ENCODE results near the gene PTPN5. TPM values are rescaled to one million over a fixed set of nuclear protein-coding genes. Genes with fewer than 3 reads are reported as not detected.

Gene PTPN5
- total and polyA plus RNA-seq, 4 donors: not detected

DNA sequence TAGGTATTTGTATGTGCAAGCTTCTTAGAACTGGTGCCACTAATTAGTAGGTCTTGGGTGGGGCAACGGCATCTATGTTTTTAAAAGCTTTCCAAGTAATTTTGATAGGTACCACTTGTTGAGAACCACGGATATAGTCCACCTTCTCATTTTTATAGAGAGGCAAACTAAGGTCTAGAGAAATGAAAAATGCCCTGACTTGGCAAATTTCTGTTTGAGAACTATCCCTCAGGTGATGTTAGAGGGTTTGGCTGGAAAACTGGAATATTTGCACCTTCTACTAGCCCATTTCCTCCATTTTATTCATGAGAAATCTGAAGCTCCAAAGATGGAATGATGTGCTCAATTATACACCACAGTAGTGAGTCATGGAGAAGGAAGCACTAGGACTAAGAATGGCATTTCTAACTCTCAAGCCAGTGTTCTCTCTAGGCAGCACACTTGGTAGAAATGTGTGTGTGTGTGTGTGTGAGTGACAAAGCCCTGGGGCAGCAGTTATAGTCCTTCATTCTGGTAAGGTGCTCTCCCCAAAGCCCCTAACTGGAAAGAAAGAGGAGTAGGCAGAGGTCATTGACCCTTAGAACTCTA lies 94.9 kb downstream of the PTPN5 start:
- DNase-seq (ENCODE audit: low spot score): no peak
- WGBS: 88% methylated on average over 2 of the region's 2 CpGs

GRCh38 chr11:18692941-18693760 lies 98.4 kb downstream of the PTPN5 start:
- Histone ChIP-seq H3K4me3 (ENCODE audit: low read depth in 1 of 3, low read length in 3 of 3) (no peak overlapping the region), H3K4me1 (ENCODE audit: control insufficient read depth in 4 of 4, insufficient read depth in 4 of 4, low read length in 3 of 4) (peaks cover 3 to 12% (median 7%) of the 10 kb centered on the region in 4 donors), H3K27ac (ENCODE audit: low read depth in 1 of 2, low read length in 2 of 2) (no peak overlapping the region), H3K9me3 (ENCODE audit: control insufficient read depth in 4 of 4, low read length in 3 of 4) (no peaks in the 10 kb centered on the region), H3K27me3 (ENCODE audit: control insufficient read depth in 4 of 4, insufficient read depth in 4 of 4, low read length in 3 of 4) (no peaks in the 10 kb centered on the region), H3K36me3 (ENCODE audit: control insufficient read depth in 4 of 4, insufficient read depth in 3 of 4, low read depth in 1 of 4, low read length in 3 of 4) (no peaks in the 10 kb centered on the region), H3K9ac (ENCODE audit: low read depth in 1 of 2, low read length in 2 of 2) (no peak overlapping the region)
- DNase-seq (ENCODE audit: low spot score): no peak
- 53% methylated on average over 9 of the region's 9 CpGs for WGBS
- TF ChIP-seq, protein P1, sequence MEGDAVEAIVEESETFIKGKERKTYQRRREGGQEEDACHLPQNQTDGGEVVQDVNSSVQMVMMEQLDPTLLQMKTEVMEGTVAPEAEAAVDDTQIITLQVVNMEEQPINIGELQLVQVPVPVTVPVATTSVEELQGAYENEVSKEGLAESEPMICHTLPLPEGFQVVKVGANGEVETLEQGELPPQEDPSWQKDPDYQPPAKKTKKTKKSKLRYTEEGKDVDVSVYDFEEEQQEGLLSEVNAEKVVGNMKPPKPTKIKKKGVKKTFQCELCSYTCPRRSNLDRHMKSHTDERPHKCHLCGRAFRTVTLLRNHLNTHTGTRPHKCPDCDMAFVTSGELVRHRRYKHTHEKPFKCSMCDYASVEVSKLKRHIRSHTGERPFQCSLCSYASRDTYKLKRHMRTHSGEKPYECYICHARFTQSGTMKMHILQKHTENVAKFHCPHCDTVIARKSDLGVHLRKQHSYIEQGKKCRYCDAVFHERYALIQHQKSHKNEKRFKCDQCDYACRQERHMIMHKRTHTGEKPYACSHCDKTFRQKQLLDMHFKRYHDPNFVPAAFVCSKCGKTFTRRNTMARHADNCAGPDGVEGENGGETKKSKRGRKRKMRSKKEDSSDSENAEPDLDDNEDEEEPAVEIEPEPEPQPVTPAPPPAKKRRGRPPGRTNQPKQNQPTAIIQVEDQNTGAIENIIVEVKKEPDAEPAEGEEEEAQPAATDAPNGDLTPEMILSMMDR (IDR thresholded peaks at IDR 0.05; ENCODE audit: low read depth, low read length, missing input control): no peak
- TF ChIP-seq, protein P2, sequence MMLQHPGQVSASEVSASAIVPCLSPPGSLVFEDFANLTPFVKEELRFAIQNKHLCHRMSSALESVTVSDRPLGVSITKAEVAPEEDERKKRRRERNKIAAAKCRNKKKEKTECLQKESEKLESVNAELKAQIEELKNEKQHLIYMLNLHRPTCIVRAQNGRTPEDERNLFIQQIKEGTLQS (IDR thresholded peaks at IDR 0.05): no peak
- TF ChIP-seq TAF1 (conservative IDR thresholded peaks at IDR 0.05): no peak
- peak in 1 of 2 donors; percentile 63 for TF ChIP-seq RXRA (IDR thresholded peaks at IDR 0.05)
- no peak for TF ChIP-seq GABPA (IDR thresholded peaks at IDR 0.05 in 1 of 2, conservative IDR thresholded peaks at IDR 0.05 in 1 of 2)
- TF ChIP-seq FOXA1 (IDR thresholded peaks at IDR 0.05): no peak
- no peak for TF ChIP-seq RAD21 (IDR thresholded peaks at IDR 0.05)
- peak; percentile 11 for TF ChIP-seq SP1 (IDR thresholded peaks at IDR 0.05)
- TF ChIP-seq EGR1 (IDR thresholded peaks at IDR 0.05; ENCODE audit: low read depth in 2 of 2): no peak
- peak in 1 of 2 donors; percentile 6 for TF ChIP-seq HNF4A (conservative IDR thresholded peaks at IDR 0.05)
- TF ChIP-seq, protein P3, sequence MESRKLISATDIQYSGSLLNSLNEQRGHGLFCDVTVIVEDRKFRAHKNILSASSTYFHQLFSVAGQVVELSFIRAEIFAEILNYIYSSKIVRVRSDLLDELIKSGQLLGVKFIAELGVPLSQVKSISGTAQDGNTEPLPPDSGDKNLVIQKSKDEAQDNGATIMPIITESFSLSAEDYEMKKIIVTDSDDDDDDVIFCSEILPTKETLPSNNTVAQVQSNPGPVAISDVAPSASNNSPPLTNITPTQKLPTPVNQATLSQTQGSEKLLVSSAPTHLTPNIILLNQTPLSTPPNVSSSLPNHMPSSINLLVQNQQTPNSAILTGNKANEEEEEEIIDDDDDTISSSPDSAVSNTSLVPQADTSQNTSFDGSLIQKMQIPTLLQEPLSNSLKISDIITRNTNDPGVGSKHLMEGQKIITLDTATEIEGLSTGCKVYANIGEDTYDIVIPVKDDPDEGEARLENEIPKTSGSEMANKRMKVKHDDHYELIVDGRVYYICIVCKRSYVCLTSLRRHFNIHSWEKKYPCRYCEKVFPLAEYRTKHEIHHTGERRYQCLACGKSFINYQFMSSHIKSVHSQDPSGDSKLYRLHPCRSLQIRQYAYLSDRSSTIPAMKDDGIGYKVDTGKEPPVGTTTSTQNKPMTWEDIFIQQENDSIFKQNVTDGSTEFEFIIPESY (IDR thresholded peaks at IDR 0.05): no peak
- no peak for TF ChIP-seq NR2F2 (IDR thresholded peaks at IDR 0.05)
- TF ChIP-seq JUND (IDR thresholded peaks at IDR 0.05): no peak

More for the DNA sequence above, 94.9 kb downstream of the PTPN5 start:
- H3K27ac ChIP-seq (ENCODE audit: low read depth in 1 of 2, low read length in 2 of 2): no peak overlapping the region
- TF ChIP-seq YY1 (IDR thresholded peaks at IDR 0.05): no peak
- TF ChIP-seq TAF1 (conservative IDR thresholded peaks at IDR 0.05): no peak
- no peak for TF ChIP-seq RAD21 (IDR thresholded peaks at IDR 0.05)
- TF ChIP-seq REST (IDR thresholded peaks at IDR 0.05): no peak
- peaks cover 6 to 22% (median 15%) of the 10 kb centered on the region in 4 donors for H3K4me1 ChIP-seq (ENCODE audit: control insufficient read depth in 4 of 4, insufficient read depth in 4 of 4, low read length in 3 of 4)
- H3K9ac ChIP-seq (ENCODE audit: low read depth in 1 of 2, low read length in 2 of 2): no peak overlapping the region
- no peaks in the 10 kb centered on the region for H3K9me3 ChIP-seq (ENCODE audit: control insufficient read depth in 4 of 4, low read length in 3 of 4)
- H3K27me3 ChIP-seq (ENCODE audit: control insufficient read depth in 4 of 4, insufficient read depth in 4 of 4, low read length in 3 of 4): no peaks in the 10 kb centered on the region
- no peaks in the 10 kb centered on the region for H3K36me3 ChIP-seq (ENCODE audit: control insufficient read depth in 4 of 4, insufficient read depth in 3 of 4, low read depth in 1 of 4, low read length in 3 of 4)
- no peak overlapping the region for H3K4me3 ChIP-seq (ENCODE audit: low read depth in 1 of 3, low read length in 3 of 3)
